RCC 7860 (cell line): ENCODE results near the gene BMAL1.
"Not testable (repeated sequence)": the region's sequence is repeated elsewhere in the genome, so short reads cannot be mapped to it uniquely, and the experiment has no call there.

Experiments used
- DNase-seq: peaks from one replicate; pipeline ENCODE4 v3.0.0-alpha.2; 2015; ENCODE audit warnings: low spot score
- FAIRE-seq: peaks from 2 replicates; lab custom pipeline; 2012; peaks lifted over from hg19 to GRCh38; lab: Jason Lieb, UNC

BMAL1 gene

DNA sequence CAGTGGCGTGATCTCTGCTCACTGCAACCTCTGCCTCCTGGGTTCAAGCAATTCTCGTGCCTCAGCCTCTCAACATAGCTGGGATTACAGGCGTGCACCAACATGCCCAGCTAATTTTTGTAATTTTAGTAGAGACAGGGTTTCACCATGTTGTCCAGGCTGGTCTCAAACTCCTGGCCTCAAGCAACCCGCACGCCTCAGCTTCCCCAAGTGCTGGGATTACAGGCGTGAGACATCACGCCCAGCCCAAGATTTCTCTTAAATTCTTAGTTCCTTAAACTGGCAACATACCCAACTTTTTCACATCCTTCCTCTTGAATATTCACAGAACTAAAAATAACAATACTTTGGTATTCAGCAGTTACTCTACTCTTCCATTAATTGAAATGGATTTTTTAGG, 159.2 kb downstream of the BMAL1 start:
- FAIRE-seq, DNase-seq: not testable (repeated sequence)
